DMS153 (cell line): Measurements from ENCODE around the gene RMND5B.

ENCODE experiments used
- DNase-seq: peaks from one replicate; lab custom pipeline; 2025; lab: John Stamatoyannopoulos, UW

The RMND5B gene

GRCh38 chr5:178131446-178131996, 707 bp downstream of the RMND5B start:
- DNase-seq, result no peak

DNA sequence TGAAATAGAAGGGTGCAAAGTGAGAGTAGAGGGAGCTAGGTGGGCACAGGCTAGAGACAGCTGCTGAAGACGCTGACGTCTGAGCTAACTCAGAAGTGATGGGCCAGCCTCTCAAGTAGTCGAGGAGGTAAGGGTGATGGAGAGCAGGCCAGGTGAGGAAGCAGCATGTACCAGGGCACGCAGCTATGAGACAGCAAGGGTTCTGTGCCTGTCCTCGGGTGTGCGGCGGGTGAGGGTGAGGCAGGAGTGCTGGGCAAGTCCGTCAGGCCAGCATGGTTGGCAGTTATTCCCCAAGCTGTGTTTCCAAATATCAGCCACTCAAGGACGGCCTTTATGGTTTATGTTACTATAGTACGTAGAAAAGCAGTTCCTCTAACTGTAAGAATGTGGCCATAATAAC, 6.2 kb downstream of the RMND5B start:
- no peak for DNase-seq

- no peak for DNase-seq
These were observed 7.2 kb downstream of the RMND5B start for GRCh38 chr5:178137991-178138390.

GRCh38 chr5:178141550-178141949, 10.7 kb downstream of the RMND5B start:
- no peak for DNase-seq

DNA sequence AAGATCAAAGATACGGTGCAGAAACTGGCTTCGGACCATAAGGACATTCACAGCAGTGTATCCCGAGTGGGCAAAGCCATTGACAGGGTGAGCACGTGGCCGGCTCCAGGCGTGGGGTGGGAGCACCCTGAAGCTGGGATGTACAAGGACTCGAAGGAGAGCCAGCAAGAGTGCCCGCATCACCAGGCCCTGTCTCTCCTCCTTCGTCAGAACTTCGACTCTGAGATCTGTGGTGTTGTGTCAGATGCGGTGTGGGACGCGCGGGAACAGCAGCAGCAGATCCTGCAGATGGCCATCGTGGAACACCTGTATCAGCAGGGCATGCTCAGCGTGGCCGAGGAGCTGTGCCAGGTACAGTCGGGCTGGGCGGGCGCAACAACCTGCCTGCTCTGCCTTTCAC, 11.8 kb downstream of the RMND5B start:
- DNase-seq, result no peak

DNA sequence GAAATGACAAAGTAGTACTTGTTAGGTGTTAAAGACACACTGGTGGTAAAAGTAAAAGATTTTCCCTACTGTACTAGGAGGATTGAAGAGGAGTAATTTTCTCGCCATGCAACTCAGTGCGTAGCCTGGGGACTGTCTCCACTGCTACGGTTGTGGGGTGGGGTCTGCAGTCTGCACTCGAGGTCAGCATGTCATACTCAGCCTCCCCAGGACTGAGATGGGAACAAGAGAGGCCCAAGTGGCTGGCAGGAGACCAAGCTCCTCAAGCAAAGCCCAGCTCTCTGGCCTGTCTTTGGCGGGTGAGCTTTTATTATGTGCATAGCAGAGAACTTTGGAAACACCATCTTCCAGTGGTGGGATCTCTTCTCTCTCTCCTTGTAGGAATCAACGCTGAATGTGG, 12.4 kb downstream of the RMND5B start:
- DNase-seq, result no peak

GRCh38 chr5:178143901-178144300, 13.1 kb downstream of the RMND5B start:
- DNase-seq, result no peak

- no peak for DNase-seq
These were observed 15.4 kb downstream of the RMND5B start for GRCh38 chr5:178145965-178146820.

DNA sequence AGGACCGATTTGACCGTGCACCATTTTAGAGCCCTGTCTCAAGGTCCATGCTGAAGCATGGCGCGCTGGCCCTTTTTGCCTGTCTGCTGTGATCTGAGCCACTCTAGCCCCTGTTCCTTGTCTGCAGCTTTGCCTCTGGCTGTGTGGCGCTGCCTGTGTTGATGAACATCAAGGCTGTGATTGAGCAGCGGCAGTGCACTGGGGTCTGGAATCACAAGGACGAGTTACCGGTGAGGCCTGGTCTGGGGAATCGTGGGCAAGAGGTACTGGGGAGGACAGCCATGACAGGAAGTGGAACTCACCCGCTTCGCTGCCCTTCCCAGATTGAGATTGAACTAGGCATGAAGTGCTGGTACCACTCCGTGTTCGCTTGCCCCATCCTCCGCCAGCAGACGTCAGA, 16.6 kb downstream of the RMND5B start:
- no peak for DNase-seq

DNA sequence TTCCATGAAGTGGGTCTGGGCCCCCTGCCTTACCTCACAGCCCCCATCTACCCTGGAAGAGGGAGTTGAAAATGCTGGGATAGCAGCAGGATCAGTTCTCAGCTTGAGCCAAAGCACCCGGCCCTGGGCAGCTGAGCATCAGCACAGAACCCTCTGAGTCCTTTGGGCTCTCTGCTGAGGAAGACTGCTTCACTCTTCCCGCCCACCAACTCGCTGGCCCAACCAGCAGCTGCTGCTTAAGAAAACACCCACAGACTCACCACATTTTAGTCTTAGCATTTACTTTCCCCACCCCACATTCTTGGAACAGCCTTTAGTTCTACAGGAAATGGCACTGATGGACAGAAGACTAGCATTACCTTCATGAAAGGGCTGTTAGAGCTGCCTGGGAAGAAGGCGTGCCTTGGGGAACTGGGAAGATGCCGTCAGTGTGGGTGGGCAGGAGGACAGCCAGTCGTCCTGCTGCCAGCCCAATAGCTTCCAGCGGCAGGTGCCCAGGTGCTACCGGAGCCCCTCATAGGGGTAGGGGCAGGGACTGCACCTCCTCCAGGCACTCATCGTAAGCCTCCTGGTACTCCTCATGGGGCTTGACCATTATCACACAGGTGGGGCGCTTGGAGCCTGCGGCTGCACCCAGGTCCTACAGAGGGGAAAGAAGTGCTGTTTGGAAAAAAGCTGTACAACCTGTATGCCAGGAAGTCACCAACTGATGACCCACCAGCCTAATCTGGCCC, 18.6 kb downstream of the RMND5B start:
- no peak for DNase-seq

DNA sequence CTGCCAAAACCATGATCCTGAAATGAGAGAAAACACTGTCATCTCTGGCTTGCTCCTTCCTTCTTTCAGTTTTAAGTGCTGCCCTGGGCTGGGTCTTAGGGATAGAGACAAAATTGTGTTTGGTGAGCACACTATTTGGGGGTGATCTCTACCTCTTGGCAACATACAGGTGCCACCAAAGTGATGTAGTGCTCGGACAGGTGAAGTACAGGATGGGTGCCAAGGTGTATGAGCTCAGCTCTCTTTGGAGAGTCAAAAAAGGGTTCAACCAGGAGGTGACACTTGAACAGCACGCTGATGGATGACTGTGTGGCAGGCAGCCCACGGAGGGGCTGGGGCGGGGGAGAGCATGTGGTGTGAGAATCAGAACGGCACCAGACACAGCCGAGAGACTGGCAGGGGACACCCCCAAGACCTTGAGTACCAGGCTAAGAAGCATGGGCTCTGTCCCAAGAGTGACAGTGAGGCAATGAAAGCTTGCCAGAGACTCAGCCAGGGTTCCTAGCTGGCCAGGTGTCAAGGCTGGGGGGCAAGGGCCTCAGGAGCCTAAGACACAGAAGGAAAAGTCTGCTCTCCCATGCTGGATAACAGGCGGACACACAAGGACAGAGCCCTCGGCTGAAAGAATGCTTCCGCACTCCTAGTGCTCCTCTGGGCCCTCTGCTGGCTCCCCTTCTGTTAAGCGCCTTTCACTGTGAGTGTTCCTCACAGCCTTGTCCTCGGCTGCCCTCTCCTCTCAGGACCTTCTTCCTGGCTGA, 20.3 kb downstream of the RMND5B start:
- DNase-seq, result no peak

DNA sequence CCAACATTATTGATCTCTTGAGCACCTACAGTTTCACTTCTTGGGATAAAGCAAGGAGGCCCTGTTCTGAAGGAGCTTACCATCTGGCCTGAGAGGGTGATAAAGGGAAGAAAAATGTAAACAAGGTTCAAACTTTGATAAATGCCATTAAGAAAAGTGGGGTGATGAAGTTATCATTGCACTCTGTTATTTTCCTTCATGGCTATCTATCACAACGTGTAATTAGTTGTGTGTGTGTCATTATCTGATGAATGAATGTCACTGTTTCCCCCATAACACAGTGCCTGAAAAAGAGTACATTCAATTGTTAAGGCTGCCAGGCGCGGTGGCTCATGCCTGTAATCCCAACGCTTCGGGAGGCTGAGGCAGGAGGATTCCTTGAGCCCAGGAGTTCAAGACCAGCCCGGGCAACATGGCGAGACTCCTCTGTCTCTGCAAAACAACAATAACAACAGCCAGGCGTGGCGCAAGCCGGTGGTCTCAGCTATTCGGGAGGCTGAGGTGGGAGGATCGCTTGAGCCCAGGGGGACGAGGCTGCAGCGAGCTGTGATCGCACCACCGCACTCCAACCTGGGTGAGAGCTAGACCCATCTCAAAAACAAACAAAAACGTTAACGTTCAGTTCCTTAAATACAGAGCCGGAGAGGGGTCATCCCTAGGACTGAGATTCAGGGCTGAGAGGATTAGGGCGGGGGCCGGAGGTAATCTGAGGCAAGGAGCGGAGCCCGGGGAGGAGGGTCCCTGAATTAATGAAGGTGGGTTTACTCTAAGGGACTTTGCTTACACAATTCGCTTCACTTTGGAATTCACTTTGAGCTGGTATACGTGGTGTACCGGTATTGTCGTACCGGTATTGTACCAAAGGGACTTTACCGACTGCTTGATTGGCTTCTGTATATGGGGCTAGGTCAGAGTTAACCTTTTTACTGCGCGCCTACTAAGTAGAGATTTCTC, 22.0 kb downstream of the RMND5B start:
- DNase-seq, result no peak

DNA sequence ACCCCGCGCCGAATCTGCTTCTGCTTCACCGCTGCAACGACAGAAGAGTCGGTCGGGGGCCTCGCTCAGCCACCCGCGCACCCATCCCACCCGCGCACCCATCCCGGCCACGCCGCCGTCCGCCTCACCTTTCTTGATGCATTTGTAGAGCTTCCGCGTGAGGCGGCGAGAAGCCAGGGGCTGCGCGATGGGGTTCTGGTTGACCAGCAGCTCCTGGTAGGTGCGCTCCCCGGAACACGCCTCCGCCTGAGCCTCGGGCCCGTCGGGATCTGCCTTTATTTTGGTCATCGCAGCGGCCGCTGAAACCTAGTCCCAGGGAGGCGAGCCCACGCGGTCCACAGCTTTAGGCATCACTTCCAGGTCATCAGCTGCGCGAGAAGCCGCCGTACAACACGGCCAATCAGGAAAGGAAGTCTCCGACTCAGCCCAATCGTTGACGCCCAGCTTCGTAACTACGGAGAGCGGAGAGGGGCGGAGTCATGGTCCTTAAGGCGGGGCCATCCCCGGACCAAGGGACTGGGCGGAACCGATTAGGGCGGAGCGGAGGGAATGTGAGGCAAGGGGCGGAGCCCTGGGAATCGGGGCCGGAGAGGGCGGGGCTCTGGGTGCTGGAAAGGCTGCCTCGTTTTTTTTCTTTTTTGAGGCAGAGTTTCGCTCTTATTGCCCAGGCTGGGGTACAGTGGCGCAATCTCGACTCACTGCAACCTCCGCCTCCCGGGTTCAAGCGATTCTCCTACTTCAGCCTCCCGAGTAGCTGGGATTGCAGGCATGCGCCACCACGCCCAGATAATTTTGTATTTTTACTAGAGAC, 22.9 kb downstream of the RMND5B start, which contains the start of gene NHP2:
Gene NHP2 (minus strand): TSS at position 356 of the 811 bp plus-strand sequence. CDS start 68 bp downstream, at position 288.
- peak; percentile 86 for DNase-seq

GRCh38 chr5:178155065-178155464, 24.3 kb downstream of the RMND5B start:
- DNase-seq, result no peak

DNA sequence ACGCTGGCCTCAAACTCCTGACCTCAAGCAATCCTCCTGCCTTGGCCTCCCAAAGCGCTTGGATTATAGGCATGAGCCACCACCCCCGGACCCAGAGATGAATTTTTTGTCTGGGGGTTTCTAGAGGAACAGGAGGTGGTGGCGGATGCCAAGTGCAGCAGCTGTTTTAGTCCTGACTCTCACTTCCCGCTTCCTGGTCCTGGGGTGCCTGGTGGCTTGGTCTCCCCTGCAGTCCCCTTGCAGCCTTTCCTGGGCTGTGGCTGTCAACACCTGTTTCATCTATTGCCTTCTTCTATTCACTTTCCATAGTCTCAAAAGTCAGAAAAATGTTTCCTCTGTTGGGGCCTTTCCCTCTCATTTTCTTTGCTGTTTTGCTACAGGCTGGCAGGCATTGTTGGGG, 29.4 kb downstream of the RMND5B start:
- DNase-seq, result no peak

DNA sequence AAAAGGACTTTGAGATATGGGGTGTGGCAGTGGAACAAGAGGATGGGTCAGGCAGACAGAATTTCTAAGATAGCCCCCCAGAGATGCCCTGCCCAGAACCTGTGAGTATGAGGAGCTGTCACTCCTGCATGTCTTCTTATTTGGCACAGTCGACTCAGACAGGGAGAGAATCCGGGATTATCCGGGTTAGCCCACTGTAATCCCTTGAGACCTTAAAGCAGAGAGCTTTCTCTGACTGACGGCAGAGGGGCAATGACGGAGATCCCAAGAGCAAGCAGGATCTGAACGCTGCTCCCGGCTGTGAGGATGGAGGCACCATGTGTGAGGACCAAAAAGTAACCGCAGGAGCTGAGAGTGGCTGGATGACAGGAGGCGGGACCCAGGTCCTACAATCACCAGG, 31.7 kb downstream of the RMND5B start:
- DNase-seq, result no peak

- DNase-seq, result peak; percentile 48
These were observed 33.2 kb downstream of the RMND5B start for GRCh38 chr5:178163772-178164735.

DNA sequence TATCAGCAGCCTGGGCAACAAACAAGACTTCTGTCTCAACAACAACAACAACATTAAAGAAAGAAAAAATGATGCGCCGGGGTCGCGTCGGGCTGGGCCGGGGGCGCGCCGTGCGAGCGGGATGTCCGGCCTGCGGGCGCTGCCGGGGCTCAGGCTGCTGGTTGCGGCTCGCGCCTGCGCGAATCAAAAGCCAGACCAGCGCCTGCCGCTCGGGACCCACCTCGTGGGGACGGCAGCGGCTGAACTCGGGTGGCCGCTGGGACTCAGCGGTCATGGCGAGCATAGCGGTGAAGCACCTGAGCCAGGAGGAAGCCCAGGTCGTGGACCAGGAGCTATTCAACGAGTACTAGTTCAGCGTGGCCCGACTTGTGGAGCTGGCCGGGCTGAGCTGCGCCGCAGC, 34.8 kb downstream of the RMND5B start:
- no peak for DNase-seq

GRCh38 chr5:178170455-178170854, 39.6 kb downstream of the RMND5B start:
- no peak for DNase-seq
